Vagina (tissue), 2 donors: ENCODE results near the gene TM6SF1. TPM values are rescaled to one million over a fixed set of nuclear protein-coding genes. Genes with fewer than 3 reads are reported as not detected.

Source experiments
- DNase-seq, 2 donors: peaks; one replicate each; pipeline ENCODE4 v3.0.0-alpha.2; 2017; ENCODE audit errors: extremely low spot score in 2 of 2
- H3K27ac ChIP-seq: fragments of 200-600 bp; sonication (generic); one replicate; pipeline ENCODE4 v1.5.1; 2019
- H3K27me3 ChIP-seq: fragments of 200-600 bp; sonication (generic); one replicate; pipeline ENCODE4 v1.5.1; 2019
- H3K36me3 ChIP-seq, 2 donors: fragments of 200-600 bp; sonication (generic); one replicate each; pipeline ENCODE4 v1.5.1; 2017 to 2019
- H3K4me1 ChIP-seq: fragments of 200-600 bp; sonication (generic); one replicate; pipeline ENCODE4 v1.5.1; 2019
- H3K4me3 ChIP-seq, 2 donors: fragments of 200-600 bp; sonication (generic); 1 replicate in 1 of 2; 2 replicates in 1 of 2; pipeline ENCODE4 v1.5.1; 2016 to 2019
- H3K9me3 ChIP-seq: fragments of 200-600 bp; sonication (generic); one replicate; pipeline ENCODE4 v1.5.1; 2019
- POLR2A ChIP-seq, 2 donors: fragments of 450-650 bp; IDR thresholded peaks; one replicate each; pipeline ENCODE4 v1.6.1; 2017; ENCODE audit warnings: antibody characterized with exemption in 2 of 2, mild to moderate bottlenecking in 2 of 2, moderate library complexity in 2 of 2
- POLR2AphosphoS5 ChIP-seq, 2 donors: sonication (generic); formaldehyde crosslinking; IDR thresholded peaks; one replicate each; pipeline ENCODE4 v1.9.0; 2017; ENCODE audit warnings: antibody characterized with exemption in 2 of 2, mild to moderate bottlenecking in 2 of 2, low read depth in 1 of 2; ENCODE audit not compliant: insufficient read depth in 1 of 2
- intact Hi-C: fragments of 100-400 bp; cut with DNase I; formaldehyde crosslinking; loops from one replicate; pipeline ENCODE4 v1.15.1; 2023
- total RNA-seq: library from RNA; depleted of rRNA; stranded (reverse); fragments of >200 nt; gene quantifications from one replicate; pipeline ENCODE4 v1.2.3, GENCODE V29; 2016
- TF ChIP-seq, protein P1 (sequence below), 3 experiments: fragments of 450-650 bp in 2 of 3; fragments of 200-600 bp in 1 of 3; sonication (generic) in 1 of 3; IDR thresholded peaks; one replicate each; pipeline ENCODE4 v1.5.1; 2017 to 2019; ENCODE audit warnings: antibody characterized with exemption in 3 of 3, mild to moderate bottlenecking in 2 of 3, moderate library complexity in 2 of 3

TM6SF1 gene
- total RNA-seq, 1 donor from 2014 or later, result 3.9 TPM

GRCh38 chr15:83105440-83105839 is 2.0 kb upstream of the TM6SF1 start:
- H3K27me3 ChIP-seq, result peaks cover 7% of the 10 kb centered on the region
- H3K36me3 ChIP-seq, result no peaks in the 10 kb centered on the region
- no peak overlapping the region for H3K4me3 ChIP-seq
- intact Hi-C loops, result no loop called here
- TF ChIP-seq, protein P1, sequence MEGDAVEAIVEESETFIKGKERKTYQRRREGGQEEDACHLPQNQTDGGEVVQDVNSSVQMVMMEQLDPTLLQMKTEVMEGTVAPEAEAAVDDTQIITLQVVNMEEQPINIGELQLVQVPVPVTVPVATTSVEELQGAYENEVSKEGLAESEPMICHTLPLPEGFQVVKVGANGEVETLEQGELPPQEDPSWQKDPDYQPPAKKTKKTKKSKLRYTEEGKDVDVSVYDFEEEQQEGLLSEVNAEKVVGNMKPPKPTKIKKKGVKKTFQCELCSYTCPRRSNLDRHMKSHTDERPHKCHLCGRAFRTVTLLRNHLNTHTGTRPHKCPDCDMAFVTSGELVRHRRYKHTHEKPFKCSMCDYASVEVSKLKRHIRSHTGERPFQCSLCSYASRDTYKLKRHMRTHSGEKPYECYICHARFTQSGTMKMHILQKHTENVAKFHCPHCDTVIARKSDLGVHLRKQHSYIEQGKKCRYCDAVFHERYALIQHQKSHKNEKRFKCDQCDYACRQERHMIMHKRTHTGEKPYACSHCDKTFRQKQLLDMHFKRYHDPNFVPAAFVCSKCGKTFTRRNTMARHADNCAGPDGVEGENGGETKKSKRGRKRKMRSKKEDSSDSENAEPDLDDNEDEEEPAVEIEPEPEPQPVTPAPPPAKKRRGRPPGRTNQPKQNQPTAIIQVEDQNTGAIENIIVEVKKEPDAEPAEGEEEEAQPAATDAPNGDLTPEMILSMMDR (IDR thresholded peaks at IDR 0.05), result no peak
- TF ChIP-seq POLR2A (IDR thresholded peaks at IDR 0.05), result no peak
- no peak for TF ChIP-seq POLR2AphosphoS5 (IDR thresholded peaks at IDR 0.05; ENCODE audit: insufficient read depth in 1 of 2, low read depth in 1 of 2)
- H3K27ac ChIP-seq, result no peak overlapping the region
- DNase-seq, result no peak
- peaks cover 11% of the 10 kb centered on the region for H3K4me1 ChIP-seq
- H3K9me3 ChIP-seq, result no peaks in the 10 kb centered on the region

- no peaks in the 10 kb centered on the region for H3K36me3 ChIP-seq
- no peak overlapping the region for H3K27ac ChIP-seq
- peak overlapping the region; percentile 42 to 52 for H3K4me3 ChIP-seq
- H3K4me1 ChIP-seq, result peaks cover 11% of the 10 kb centered on the region
- no peaks in the 10 kb centered on the region for H3K9me3 ChIP-seq
- intact Hi-C loops, result no loop called here
- TF ChIP-seq POLR2AphosphoS5 (IDR thresholded peaks at IDR 0.05; ENCODE audit: insufficient read depth in 1 of 2, low read depth in 1 of 2) (no peak), POLR2A (IDR thresholded peaks at IDR 0.05) (no peak)
- TF ChIP-seq, protein P1 (IDR thresholded peaks at IDR 0.05), result no peak
- DNase-seq, result no peak
- H3K27me3 ChIP-seq, result peaks cover 7% of the 10 kb centered on the region
Measured at GRCh38 chr15:83107841-83108181, 366 bp downstream of the TM6SF1 start.

DNA sequence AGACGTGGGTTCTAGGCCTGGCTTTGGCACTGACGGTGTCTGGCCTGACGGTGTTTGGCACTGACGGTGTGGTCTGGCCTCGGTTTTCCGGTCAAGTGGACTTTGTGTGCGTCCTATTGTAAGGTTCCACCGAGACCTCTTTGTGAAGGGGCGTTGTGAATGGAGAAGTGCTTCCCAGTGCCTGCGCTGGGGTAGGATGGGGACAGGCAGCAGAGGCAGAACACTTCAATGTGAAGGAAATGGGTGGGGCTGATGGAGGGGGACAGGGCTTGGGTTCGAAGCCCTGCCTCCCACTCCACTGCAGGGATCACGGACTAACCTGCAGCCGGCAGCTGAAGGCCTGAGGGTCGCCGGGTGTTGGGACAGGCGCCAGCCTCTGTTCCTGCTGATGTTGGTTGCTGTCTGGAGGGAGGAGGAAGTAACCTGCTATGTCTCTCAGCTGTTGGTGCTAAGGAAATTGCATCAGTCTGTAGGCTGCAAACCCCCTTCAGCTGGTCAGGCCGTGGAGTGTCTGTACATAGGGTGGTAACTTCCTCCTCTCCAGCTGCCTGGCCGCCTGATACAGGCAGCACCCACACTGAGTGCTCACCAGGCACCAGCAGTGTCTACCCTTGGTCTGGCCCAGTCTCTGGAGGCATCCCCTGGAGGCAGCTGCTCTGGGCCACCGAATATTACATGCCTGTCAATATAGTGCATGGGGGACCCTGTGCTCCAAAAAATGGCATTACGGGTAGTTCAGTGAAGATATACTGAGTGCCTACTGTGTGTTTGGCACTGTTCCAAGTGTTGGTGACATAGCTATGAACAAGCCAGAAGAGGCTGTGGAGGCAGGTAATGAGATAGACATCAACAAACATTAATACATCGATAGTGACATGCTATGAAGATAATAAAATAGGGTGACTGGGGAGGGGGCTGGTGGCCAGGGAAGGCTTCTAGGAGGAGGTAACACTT is 1.1 kb downstream of the TM6SF1 start:
- Histone ChIP-seq H3K27ac (no peak overlapping the region), H3K36me3 (no peaks in the 10 kb centered on the region), H3K4me3 (peak overlapping the region; percentile 42 to 52), H3K9me3 (no peaks in the 10 kb centered on the region), H3K4me1 (peaks cover 11% of the 10 kb centered on the region), H3K27me3 (peaks cover 7% of the 10 kb centered on the region)
- no peak for DNase-seq
- intact Hi-C loops, result no loop called here
- TF ChIP-seq POLR2A (IDR thresholded peaks at IDR 0.05) (no peak), POLR2AphosphoS5 (IDR thresholded peaks at IDR 0.05; ENCODE audit: insufficient read depth in 1 of 2, low read depth in 1 of 2) (no peak)
- TF ChIP-seq, protein P1 (IDR thresholded peaks at IDR 0.05), result no peak

DNA sequence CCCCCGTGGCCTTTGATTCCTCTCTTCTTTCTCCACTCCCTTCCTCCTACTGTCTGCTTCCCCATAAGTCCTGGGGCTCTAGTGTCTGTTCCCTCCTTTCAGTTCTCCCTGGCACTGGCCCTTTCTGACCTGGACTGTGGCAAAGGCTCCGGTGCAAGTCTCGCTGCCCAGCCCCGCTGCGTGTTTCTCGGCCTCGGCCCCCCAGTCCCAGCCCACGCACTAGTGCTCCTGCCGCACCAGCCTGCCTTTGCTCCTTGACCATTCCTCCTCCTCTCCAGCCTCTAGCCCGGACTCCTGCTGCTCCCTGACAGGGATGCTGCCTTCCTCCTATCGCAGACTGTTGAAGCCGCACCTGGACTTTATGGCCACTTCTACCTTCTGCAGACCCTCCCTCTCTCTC is 2.1 kb downstream of the TM6SF1 start:
- intact Hi-C loops, result no loop called here
- H3K27me3 ChIP-seq, result peaks cover 7% of the 10 kb centered on the region

More for the DNA sequence above, 2.1 kb downstream of the TM6SF1 start:
- TF ChIP-seq POLR2AphosphoS5 (IDR thresholded peaks at IDR 0.05; ENCODE audit: insufficient read depth in 1 of 2, low read depth in 1 of 2) (no peak), POLR2A (IDR thresholded peaks at IDR 0.05) (no peak)
- TF ChIP-seq, protein P1 (IDR thresholded peaks at IDR 0.05), result no peak
- H3K4me3 ChIP-seq, result no peak overlapping the region
- H3K4me1 ChIP-seq, result peaks cover 11% of the 10 kb centered on the region
- H3K9me3 ChIP-seq, result no peaks in the 10 kb centered on the region
- no peaks in the 10 kb centered on the region for H3K36me3 ChIP-seq
- no peak overlapping the region for H3K27ac ChIP-seq
- no peak for DNase-seq
